Liver (tissue), 9 donors: ENCODE results near the gene POMGNT1. TPM values are rescaled to one million over a fixed set of nuclear protein-coding genes. Genes with fewer than 3 reads are reported as not detected.
A peak's percentile ranks its signal among the peaks of the same experiment; 100 is the strongest.

ENCODE experiments used
- DNase-seq: peaks from one replicate; pipeline ENCODE4 v3.0.0-alpha.2; 2017; ENCODE audit warnings: low spot score
- H3K27ac ChIP-seq, 2 donors: one replicate each; pipeline ENCODE4 v1.7.0; 2013; ENCODE audit warnings: inconsistent platforms in 2 of 2, low read length in 2 of 2, control low read depth in 1 of 2, low read depth in 1 of 2, mild to moderate bottlenecking in 1 of 2
- H3K27me3 ChIP-seq, 4 donors: one replicate each; pipeline versions ENCODE4 v1.6.1 to v1.7.0; 2013; ENCODE audit warnings: low read length in 3 of 4, inconsistent platforms in 1 of 4, mild to moderate bottlenecking in 1 of 4, moderate library complexity in 1 of 4; ENCODE audit not compliant: control insufficient read depth in 4 of 4, insufficient read depth in 4 of 4
- H3K36me3 ChIP-seq, 4 donors: one replicate each; pipeline versions ENCODE4 v1.6.1 to v1.7.0; 2013; ENCODE audit warnings: low read length in 3 of 4, mild to moderate bottlenecking in 3 of 4, low read depth in 1 of 4, moderate library complexity in 1 of 4; ENCODE audit not compliant: control insufficient read depth in 4 of 4, insufficient read depth in 3 of 4
- H3K4me1 ChIP-seq, 4 donors: one replicate each; pipeline versions ENCODE4 v1.6.1 to v1.7.0; 2013; ENCODE audit warnings: low read length in 3 of 4, mild to moderate bottlenecking in 3 of 4, moderate library complexity in 1 of 4; ENCODE audit not compliant: control insufficient read depth in 4 of 4, insufficient read depth in 4 of 4
- H3K4me3 ChIP-seq, 3 donors: one replicate each; pipeline versions ENCODE4 v1.6.1 to v1.7.0; 2013; ENCODE audit warnings: low read length in 3 of 3, control low read depth in 1 of 3, low read depth in 1 of 3, mild to moderate bottlenecking in 1 of 3
- H3K9ac ChIP-seq, 2 donors: one replicate each; pipeline ENCODE4 v1.7.0; 2013; ENCODE audit warnings: low read length in 2 of 2, mild to moderate bottlenecking in 2 of 2, moderate library complexity in 2 of 2, control low read depth in 1 of 2, low read depth in 1 of 2
- H3K9me3 ChIP-seq, 4 donors: one replicate each; pipeline versions ENCODE4 v1.6.1 to v1.7.0; 2013; ENCODE audit warnings: low read length in 3 of 4; ENCODE audit not compliant: control insufficient read depth in 4 of 4
- ATF3 ChIP-seq: IDR thresholded peaks from 2 replicates; pipeline ENCODE4 v1.6.1; 2016; ENCODE audit warnings: antibody characterized with exemption
- CTCF ChIP-seq: fragments of 150-350 bp; IDR thresholded peaks from 2 replicates; pipeline ENCODE4 v1.5.1; 2017; ENCODE audit warnings: improper control_type of control experiment, low read depth, low read length; ENCODE audit not compliant: missing input control
- EGR1 ChIP-seq, 2 donors: IDR thresholded peaks; 2 replicates each; pipeline ENCODE4 v1.6.1; 2016 to 2018; ENCODE audit warnings: antibody characterized with exemption in 2 of 2, low read depth in 2 of 2
- FOXA1 ChIP-seq: IDR thresholded peaks from 2 replicates; pipeline ENCODE4 v1.6.1; 2016; ENCODE audit warnings: antibody characterized with exemption
- FOXA2 ChIP-seq: IDR thresholded peaks from 2 replicates; pipeline ENCODE4 v1.6.1; 2016; ENCODE audit warnings: antibody characterized with exemption
- GABPA ChIP-seq, 2 donors: IDR thresholded peaks in 1 of 2; conservative IDR thresholded peaks in 1 of 2; 2 replicates each; pipeline ENCODE4 v1.6.1; 2016; ENCODE audit warnings: antibody characterized with exemption in 2 of 2, mild to moderate bottlenecking in 1 of 2, moderate library complexity in 1 of 2
- HNF4A ChIP-seq, 2 donors: conservative IDR thresholded peaks; 2 replicates each; pipeline ENCODE4 v1.6.1; 2016; ENCODE audit warnings: antibody characterized with exemption in 2 of 2, mild to moderate bottlenecking in 2 of 2
- MAX ChIP-seq: IDR thresholded peaks from 2 replicates; pipeline ENCODE4 v1.6.1; 2016; ENCODE audit warnings: antibody characterized with exemption
- NR2F2 ChIP-seq: IDR thresholded peaks from 2 replicates; pipeline ENCODE4 v1.6.1; 2016; ENCODE audit warnings: antibody characterized with exemption
- RAD21 ChIP-seq, 2 donors: IDR thresholded peaks; 2 replicates each; pipeline ENCODE4 v1.6.1; 2016; ENCODE audit warnings: antibody characterized with exemption in 2 of 2, mild to moderate bottlenecking in 2 of 2
- REST ChIP-seq: IDR thresholded peaks from 2 replicates; pipeline ENCODE4 v1.6.1; 2016; ENCODE audit warnings: antibody characterized with exemption, mild to moderate bottlenecking
- YY1 ChIP-seq: IDR thresholded peaks from 2 replicates; pipeline ENCODE4 v1.6.1; 2016; ENCODE audit warnings: antibody characterized with exemption, mild to moderate bottlenecking
- WGBS: extraction: QIAGEN DNeasy Blood & Tissue Kit; methylation state at CpG from one replicate; pipeline ENCODE4 v1.1.7; 2013; 5-methylcytosine and 5-hydroxymethylcytosine counted together
- polyA plus RNA-seq, 2 donors: library from polyadenylated mRNA; stranded (reverse) in 1 of 2; unstranded in 1 of 2; fragments of 200-250 nt in 1 of 2; fragments of >200 nt in 1 of 2; fragmentation: Nextera tagmentation in 1 of 2; extraction: Ambion mirVana in 1 of 2; gene quantifications; one replicate each; pipeline versions ENCODE4 v1.2.1 to v1.2.3, GENCODE V29; 2013 to 2015
- total RNA-seq, 2 donors: library from RNA; depleted of rRNA; stranded (reverse); fragments of >200 nt; gene quantifications; one replicate each; pipeline ENCODE4 v1.2.3, GENCODE V29; 2014
- TF ChIP-seq, protein P1 (sequence below): IDR thresholded peaks from 2 replicates; pipeline ENCODE4 v1.6.1; 2016; ENCODE audit warnings: antibody characterized with exemption
- donor health status: healthy.
- donor health status: healthy.
- donor health status: healthy.
- donor health status: healthy.
- donor health status: healthy.

Gene POMGNT1
- total and polyA plus RNA-seq, 4 donors = 10.3 to 32.0 (median 31.0) TPM

- Histone ChIP-seq H3K36me3 (no peaks in the 10 kb centered on the region), H3K9me3 (no peaks in the 10 kb centered on the region), H3K4me1 (peaks cover 0 to 3% (median under 1%) of the 10 kb centered on the region in 4 donors), H3K27ac (no peak overlapping the region), H3K4me3 (no peak overlapping the region), H3K27me3 (no peaks in the 10 kb centered on the region), H3K9ac (no peak overlapping the region)
- WGBS = 82% methylated on average over 1 of the region's 1 CpG
- DNase-seq = no peak
- TF ChIP-seq ATF3 (no peak), MAX (no peak), RAD21 (IDR thresholded peaks at IDR 0.05) (no peak), GABPA (IDR thresholded peaks at IDR 0.05 in 1 of 2, conservative IDR thresholded peaks at IDR 0.05 in 1 of 2) (no peak), EGR1 (IDR thresholded peaks at IDR 0.05; ENCODE audit: low read depth in 2 of 2) (no peak), CTCF (no peak), FOXA2 (no peak), REST (no peak), YY1 (no peak), FOXA1 (no peak)
- TF ChIP-seq, protein P1, sequence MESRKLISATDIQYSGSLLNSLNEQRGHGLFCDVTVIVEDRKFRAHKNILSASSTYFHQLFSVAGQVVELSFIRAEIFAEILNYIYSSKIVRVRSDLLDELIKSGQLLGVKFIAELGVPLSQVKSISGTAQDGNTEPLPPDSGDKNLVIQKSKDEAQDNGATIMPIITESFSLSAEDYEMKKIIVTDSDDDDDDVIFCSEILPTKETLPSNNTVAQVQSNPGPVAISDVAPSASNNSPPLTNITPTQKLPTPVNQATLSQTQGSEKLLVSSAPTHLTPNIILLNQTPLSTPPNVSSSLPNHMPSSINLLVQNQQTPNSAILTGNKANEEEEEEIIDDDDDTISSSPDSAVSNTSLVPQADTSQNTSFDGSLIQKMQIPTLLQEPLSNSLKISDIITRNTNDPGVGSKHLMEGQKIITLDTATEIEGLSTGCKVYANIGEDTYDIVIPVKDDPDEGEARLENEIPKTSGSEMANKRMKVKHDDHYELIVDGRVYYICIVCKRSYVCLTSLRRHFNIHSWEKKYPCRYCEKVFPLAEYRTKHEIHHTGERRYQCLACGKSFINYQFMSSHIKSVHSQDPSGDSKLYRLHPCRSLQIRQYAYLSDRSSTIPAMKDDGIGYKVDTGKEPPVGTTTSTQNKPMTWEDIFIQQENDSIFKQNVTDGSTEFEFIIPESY = no peak
Observed at GRCh38 chr1:46168477-46168876, 29.8 kb downstream of the POMGNT1 start.

DNA sequence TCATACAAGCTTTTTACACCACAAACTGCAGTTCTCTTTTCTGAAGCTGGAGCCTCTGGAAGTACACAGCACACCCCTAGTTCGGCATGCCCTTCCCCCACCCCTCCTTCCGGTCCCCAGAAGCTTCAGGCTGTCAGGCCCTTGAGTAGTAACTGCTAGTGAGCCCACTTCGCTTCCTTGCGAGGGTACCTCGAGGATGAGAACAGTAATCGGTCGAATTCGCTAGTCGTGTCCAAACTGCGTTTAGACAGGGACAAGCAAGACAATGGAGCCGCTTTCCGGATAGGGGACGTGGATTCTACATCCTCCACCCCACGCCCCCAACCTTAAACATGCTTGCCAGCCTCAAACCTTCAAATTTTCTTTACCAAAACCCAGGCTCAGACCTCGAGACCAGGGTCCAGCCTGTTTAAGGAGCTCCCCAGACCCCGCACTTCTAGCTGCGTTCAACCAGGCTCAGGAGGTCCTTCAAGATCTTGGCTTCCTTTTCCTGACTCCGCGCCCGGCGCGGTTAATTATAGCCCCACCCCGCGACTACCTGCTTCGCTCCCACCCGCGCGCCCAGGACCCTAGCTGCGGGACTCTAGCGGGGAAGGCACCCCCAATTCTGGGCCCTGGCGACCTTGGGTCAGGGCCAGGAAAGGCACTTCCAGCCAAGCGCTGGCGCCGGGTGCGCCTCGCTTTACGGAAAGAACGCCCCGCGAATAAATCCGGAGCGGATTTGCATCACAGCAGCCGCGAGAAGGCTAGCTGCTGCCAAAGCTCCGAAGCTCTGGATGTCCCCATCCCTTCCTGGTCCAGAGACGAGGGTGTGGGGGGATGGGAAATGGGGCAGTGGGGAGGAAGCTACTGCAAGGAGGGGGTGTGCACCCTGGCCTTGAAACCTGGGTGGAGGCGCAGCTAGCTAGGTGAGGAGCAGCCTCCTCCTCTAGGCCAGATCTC, 31.4 kb downstream of the POMGNT1 start:
- 17% methylated on average over 47 of the region's 47 CpGs for WGBS
- no peaks in the 10 kb centered on the region for H3K27me3 ChIP-seq
- peak; percentile 56 for TF ChIP-seq NR2F2
- peak in 1 of 2 donors; percentile 10 for TF ChIP-seq RAD21 (IDR thresholded peaks at IDR 0.05)
- TF ChIP-seq HNF4A (conservative IDR thresholded peaks at IDR 0.05) = no peak
- no peak overlapping the region for H3K9ac ChIP-seq
- H3K4me3 ChIP-seq = peak overlapping the region in 1 of 3 donors; percentile 38
- no peaks in the 10 kb centered on the region for H3K36me3 ChIP-seq
- peaks cover 0 to 3% (median under 1%) of the 10 kb centered on the region in 4 donors for H3K4me1 ChIP-seq
- peak overlapping the region; percentile 5 to 25 for H3K27ac ChIP-seq
- no peaks in the 10 kb centered on the region for H3K9me3 ChIP-seq
- DNase-seq = no peak
